Calu3 (cell line): Measurements from ENCODE around the gene SART1. TPM values are rescaled to one million over a fixed set of nuclear protein-coding genes. Genes with fewer than 3 reads are reported as not detected.
A peak's percentile ranks its signal among the peaks of the same experiment; 100 is the strongest.

Source experiments
- BruUV-seq: library from RNA; stranded (reverse); fragments of 400-500 nt; replicated peaks from 2 replicates; lab custom pipeline; 2021; lab: Mats Ljungman, UMichigan
- CTCF ChIA-PET: fragments of 300-600 bp; sonication (Branson Sonifier 250); formaldehyde crosslinking; loops from one replicate; lab custom pipeline; 2022; ENCODE audit warnings: antibody characterized with exemption; lab: Charles Lee
- DNase-seq: peaks from one replicate; pipeline ENCODE4 v3.0.0; 2022
- H3K27ac Mint-ChIP-seq: one replicate; pipeline ENCODE4 v1.8.0; 2022; ENCODE audit warnings: mixed read lengths; ENCODE audit not compliant: unreplicated experiment
- H3K27me3 Mint-ChIP-seq: one replicate; pipeline ENCODE4 v1.8.0; 2022; ENCODE audit warnings: mixed read lengths; ENCODE audit not compliant: unreplicated experiment
- H3K36me3 Mint-ChIP-seq: one replicate; pipeline ENCODE4 v1.8.0; 2022; ENCODE audit warnings: mild to moderate bottlenecking, moderate library complexity, mixed read lengths; ENCODE audit not compliant: insufficient read depth, unreplicated experiment
- H3K4me1 Mint-ChIP-seq: one replicate; pipeline ENCODE4 v1.8.0; 2022; ENCODE audit warnings: mild to moderate bottlenecking, low read depth, mixed read lengths; ENCODE audit not compliant: unreplicated experiment
- H3K4me3 Mint-ChIP-seq: one replicate; pipeline ENCODE4 v1.8.0; 2022; ENCODE audit warnings: mild to moderate bottlenecking, low read depth, moderate library complexity, mixed read lengths; ENCODE audit not compliant: unreplicated experiment
- H3K9me3 Mint-ChIP-seq: one replicate; pipeline ENCODE4 v1.8.0; 2022; ENCODE audit warnings: low read depth, mixed read lengths; ENCODE audit not compliant: unreplicated experiment
- CTCF ChIP-seq: fragments of 200-600 bp; IDR thresholded peaks from one replicate; pipeline ENCODE4 v1.8.0; 2022; ENCODE audit warnings: antibody characterized with exemption; ENCODE audit not compliant: unreplicated experiment
- intact Hi-C: fragments of 100-400 bp; cut with micrococcal nuclease; formaldehyde crosslinking; loops from one replicate; pipeline ENCODE4 v1.10.0; 2022; ENCODE audit not compliant: unreplicated experiment
- total RNA-seq: library from RNA; stranded (reverse); gene quantifications from 2 replicates; pipeline ENCODE4 v1.2.3, GENCODE V29; 2022

SART1 gene
- total RNA-seq, 1 experiment from 2014 or later, result 47.2 TPM

GRCh38 chr11:66014804-66015453, 53.4 kb downstream of the SART1 start:
- no TSS peak for BruUV-seq
- no peaks in the 10 kb centered on the region for H3K9me3 Mint-ChIP-seq
- peak overlapping the region; percentile 16 for H3K4me3 Mint-ChIP-seq
- no peaks in the 10 kb centered on the region for H3K27me3 Mint-ChIP-seq
- H3K36me3 Mint-ChIP-seq, result peaks cover 33% of the 10 kb centered on the region
- no peak for DNase-seq
- intact Hi-C loops, result no loop called here
- peaks cover 36% of the 10 kb centered on the region for H3K4me1 Mint-ChIP-seq
- TF ChIP-seq CTCF, result no peak
- CTCF ChIA-PET, result interaction anchor here (0.6 to 0.8 kb wide), 2 partner anchors 12 to 197 kb away, joined by 3 read pairs; partner anchors contain the start of gene CATSPER1
- peak overlapping the region; percentile 21 for H3K27ac Mint-ChIP-seq

- peaks cover 42% of the 10 kb centered on the region for H3K4me1 Mint-ChIP-seq
- CTCF ChIA-PET, result interaction anchor here (0.6 to 0.8 kb wide), 2 partner anchors 11 to 198 kb away, joined by 3 read pairs; partner anchors contain the start of gene CATSPER1
- H3K27ac Mint-ChIP-seq, result no peak overlapping the region
- no peaks in the 10 kb centered on the region for H3K27me3 Mint-ChIP-seq
- H3K9me3 Mint-ChIP-seq, result no peaks in the 10 kb centered on the region
- H3K4me3 Mint-ChIP-seq, result no peak overlapping the region
- peak; percentile 46 for DNase-seq
- BruUV-seq, result no TSS peak
- intact Hi-C loops, result no loop called here
- no peak for TF ChIP-seq CTCF
- peaks cover 33% of the 10 kb centered on the region for H3K36me3 Mint-ChIP-seq
Observed at GRCh38 chr11:66015454-66015881, 53.9 kb downstream of the SART1 start.

DNA sequence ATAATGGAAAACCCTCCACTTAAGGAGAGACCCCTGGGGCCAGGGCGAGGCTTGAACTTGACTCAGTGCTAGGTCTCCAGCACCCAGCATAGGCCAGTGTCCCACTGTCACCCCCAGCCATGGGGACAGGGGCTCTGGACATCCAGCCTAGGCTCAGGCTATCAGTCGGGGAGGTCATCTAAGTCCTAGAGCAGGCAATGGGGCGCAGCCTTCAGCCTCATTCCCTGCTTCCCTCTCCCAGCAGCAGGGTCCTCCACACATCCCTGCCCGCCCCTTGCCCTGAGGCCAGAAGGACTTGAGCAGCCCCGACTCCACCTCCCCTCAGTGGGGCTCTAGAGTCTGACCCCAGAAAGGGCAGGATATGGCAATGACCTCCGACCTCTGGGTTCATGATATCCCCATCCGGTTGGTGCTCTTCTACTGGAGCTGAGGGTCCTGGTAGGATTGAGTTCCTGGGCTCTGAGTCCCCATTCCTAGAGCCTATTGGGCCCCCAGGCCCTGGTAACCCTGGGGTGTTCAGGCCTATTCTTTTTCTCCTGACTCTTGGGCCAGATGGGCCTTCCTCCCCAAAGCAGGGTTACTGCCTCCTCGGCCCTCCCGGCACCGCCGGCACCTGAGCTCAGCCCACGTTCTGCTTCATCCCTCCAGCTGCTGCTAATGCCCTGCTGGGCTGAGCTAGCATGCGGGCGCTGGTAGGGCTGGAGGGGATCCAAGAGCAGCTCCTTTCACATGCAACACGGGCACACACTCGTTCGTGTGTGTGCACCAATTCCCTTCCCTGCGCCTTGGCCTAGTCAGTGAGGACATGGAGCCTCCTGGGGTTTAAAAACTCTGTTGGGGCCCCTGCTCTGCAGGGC, 54.6 kb downstream of the SART1 start:
- CTCF ChIA-PET, result interaction anchor here (0.6 kb wide), 1 partner anchor 199 kb away, joined by 3 read pairs; no protein-coding TSS in a partner anchor
- Mint-ChIP-seq H3K4me3 (no peak overlapping the region), H3K27me3 (no peaks in the 10 kb centered on the region), H3K4me1 (peaks cover 48% of the 10 kb centered on the region), H3K36me3 (peaks cover 28% of the 10 kb centered on the region), H3K9me3 (no peaks in the 10 kb centered on the region), H3K27ac (no peak overlapping the region)
- TF ChIP-seq CTCF, result no peak
- intact Hi-C loops, result no loop called here
- DNase-seq, result no peak
- no TSS peak for BruUV-seq

- BruUV-seq, result no TSS peak
- intact Hi-C loops, result no loop called here
- Mint-ChIP-seq H3K27ac (no peak overlapping the region), H3K4me1 (peaks cover 54% of the 10 kb centered on the region), H3K4me3 (no peak overlapping the region), H3K9me3 (no peaks in the 10 kb centered on the region), H3K27me3 (no peaks in the 10 kb centered on the region), H3K36me3 (peaks cover 22% of the 10 kb centered on the region)
- no peak for DNase-seq
- CTCF ChIA-PET, result no interaction called here
- TF ChIP-seq CTCF, result no peak
Observed at GRCh38 chr11:66016793-66017177, 55.3 kb downstream of the SART1 start.
